DMS53 (cell line): ENCODE measurements around the gene MAP2K5.

ENCODE experiments used
- DNase-seq: peaks from one replicate; lab custom pipeline; 2025; lab: John Stamatoyannopoulos, UW

Gene MAP2K5

GRCh38 chr15:67758619-67759300 lies 216.3 kb downstream of the MAP2K5 start:
- no peak for DNase-seq

GRCh38 chr15:67760901-67761300 lies 218.4 kb downstream of the MAP2K5 start:
- DNase-seq = no peak

GRCh38 chr15:67761343-67761742 lies 218.8 kb downstream of the MAP2K5 start:
- peak; percentile 4 for DNase-seq

- no peak for DNase-seq
Measured at GRCh38 chr15:67762610-67763368, 220.3 kb downstream of the MAP2K5 start.

GRCh38 chr15:67765701-67766100 lies 223.2 kb downstream of the MAP2K5 start:
- no peak for DNase-seq

GRCh38 chr15:67766968-67767367 lies 224.5 kb downstream of the MAP2K5 start:
- DNase-seq = no peak

GRCh38 chr15:67768313-67768977 lies 225.9 kb downstream of the MAP2K5 start:
- no peak for DNase-seq

- DNase-seq = no peak
Measured at GRCh38 chr15:67769497-67770357, 227.2 kb downstream of the MAP2K5 start.

- DNase-seq = no peak
Measured at GRCh38 chr15:67770358-67770628, 227.8 kb downstream of the MAP2K5 start.

GRCh38 chr15:67771189-67771800 lies 228.8 kb downstream of the MAP2K5 start:
- no peak for DNase-seq

- no peak for DNase-seq
Measured at GRCh38 chr15:67774626-67775025, 232.1 kb downstream of the MAP2K5 start.

- DNase-seq = no peak
Measured at GRCh38 chr15:67775250-67775649, 232.7 kb downstream of the MAP2K5 start.

- no peak for DNase-seq
Measured at GRCh38 chr15:67775998-67776397, 233.5 kb downstream of the MAP2K5 start.

GRCh38 chr15:67776600-67776999 lies 234.1 kb downstream of the MAP2K5 start:
- no peak for DNase-seq

- no peak for DNase-seq
Measured at GRCh38 chr15:67777071-67777470, 234.6 kb downstream of the MAP2K5 start.

GRCh38 chr15:67777773-67778172 lies 235.3 kb downstream of the MAP2K5 start:
- DNase-seq = no peak

GRCh38 chr15:67778968-67779548 lies 236.6 kb downstream of the MAP2K5 start:
- no peak for DNase-seq

- DNase-seq = no peak
Measured at GRCh38 chr15:67779549-67780111, 237.1 kb downstream of the MAP2K5 start.

- DNase-seq = peak; percentile 17
Measured at GRCh38 chr15:67781061-67781460, 238.6 kb downstream of the MAP2K5 start.

GRCh38 chr15:67781907-67782690 lies 239.6 kb downstream of the MAP2K5 start:
- no peak for DNase-seq

- DNase-seq = no peak
Measured at GRCh38 chr15:67782691-67782991, 240.1 kb downstream of the MAP2K5 start.
